HCT116 (cell line): ENCODE data around the gene CLEC3B. TPM values are rescaled to one million over a fixed set of nuclear protein-coding genes. Genes with fewer than 3 reads are reported as not detected.

ENCODE experiments used
- ATAC-seq: fragments of 200-7000 bp; cut with Tn5 transposase; 2 replicates; pipeline ENCODE4 v1.9.1; 2020; ENCODE audit warnings: mild to moderate bottlenecking, moderate library complexity
- BruUV-seq: library from RNA; stranded (reverse); fragments of 400-500 nt; replicated peaks from 2 replicates; lab custom pipeline; 2021; lab: Mats Ljungman, UMichigan
- CTCF ChIA-PET: fragments of 300-600 bp; sonication (Branson Sonifier 250); formaldehyde crosslinking; loops from one replicate; lab custom pipeline; 2021; ENCODE audit warnings: antibody characterized with exemption; lab: Charles Lee
- POLR2A ChIA-PET: fragments of 300-600, 350-600 bp; sonication (Branson Sonifier 250); formaldehyde crosslinking; loops from one replicate; lab custom pipeline; 2021; ENCODE audit warnings: antibody characterized with exemption; lab: Charles Lee
- RAD21 ChIA-PET, 2 experiments: fragments of 300-600 bp; sonication (Branson Sonifier 250); formaldehyde crosslinking; loops; one replicate each; lab custom pipeline; 2023; ENCODE audit warnings: low total read pairs in 2 of 2; ENCODE audit not compliant: uncharacterized antibody in 2 of 2, unreplicated experiment in 2 of 2, low non-redundant PET in 1 of 2; lab: Charles Lee
- DNase-seq: peaks from one replicate; pipeline ENCODE4 v3.0.0-alpha.2; 2010; ENCODE audit warnings: low read depth, low spot score
- H2AFZ ChIP-seq: fragments of 200-600 bp; shearing (Covaris generic), sonication (generic); 2 replicates; pipeline ENCODE4 v1.6.1; 2017; ENCODE audit warnings: low read depth, mixed run types, mixed read lengths, antibody characterized with exemption, low read length; ENCODE audit not compliant: poor library complexity, severe bottlenecking
- H3K27ac ChIP-seq: 2 replicates; pipeline ENCODE4 v1.5.1; 2012; ENCODE audit warnings: low read depth, low read length
- H3K27me3 ChIP-seq: fragments of 200-600 bp; sonication (generic); 2 replicates; pipeline ENCODE4 v1.6.1; 2016; ENCODE audit warnings: mixed run types, low read length, mixed read lengths; ENCODE audit not compliant: insufficient read depth
- H3K36me3 ChIP-seq, 2 experiments: fragments of 200-500 bp in 1 of 2; fragments of 200-600 bp in 1 of 2; sonication (Bioruptor generic) in 1 of 2; sonication (generic) in 1 of 2; 2 replicates each; pipeline versions ENCODE4 v1.5.1 to v1.6.1; 2014 to 2016; ENCODE audit warnings: low read length in 2 of 2, inconsistent platforms in 1 of 2, mixed read lengths in 1 of 2, mixed run types in 1 of 2; ENCODE audit not compliant: insufficient read depth in 2 of 2, control insufficient read depth in 1 of 2
- H3K4me1 ChIP-seq, 2 experiments: fragments of 200-600 bp in 1 of 2; sonication (generic) in 1 of 2; 2 replicates each; pipeline versions ENCODE4 v1.5.1 to v1.6.1; 2012 to 2017; ENCODE audit warnings: low read length in 2 of 2, inconsistent platforms in 1 of 2, mild to moderate bottlenecking in 1 of 2, mixed read lengths in 1 of 2, mixed run types in 1 of 2, moderate library complexity in 1 of 2; ENCODE audit not compliant: insufficient read depth in 2 of 2, control insufficient read depth in 1 of 2
- H3K4me2 ChIP-seq: fragments of 200-600 bp; sonication (generic); 2 replicates; pipeline ENCODE4 v1.6.1; 2017; ENCODE audit warnings: mixed run types, low read length, mixed read lengths
- H3K4me3 ChIP-seq, 2 experiments: fragments of 200-600 bp in 1 of 2; sonication (generic) in 1 of 2; replicated peaks in 1 of 2; 2 replicates each; pipeline ENCODE4 v1.5.1; 2011 to 2016; ENCODE audit warnings: low read length in 2 of 2, control low read depth in 1 of 2, low read depth in 1 of 2, mild to moderate bottlenecking in 1 of 2, mixed read lengths in 1 of 2, mixed run types in 1 of 2
- H3K79me2 ChIP-seq: fragments of 200-600 bp; sonication (generic); 2 replicates; pipeline ENCODE4 v1.6.1; 2017; ENCODE audit warnings: mild to moderate bottlenecking, mixed run types, low read length, moderate library complexity, mixed read lengths; ENCODE audit not compliant: insufficient read depth
- H3K9ac ChIP-seq: fragments of 200-600 bp; sonication (generic); 2 replicates; pipeline ENCODE4 v1.6.1; 2016; ENCODE audit warnings: low read length, mixed read lengths
- H3K9me2 ChIP-seq: fragments of 200-600 bp; sonication (generic), shearing (Covaris generic); 2 replicates; pipeline ENCODE4 v1.6.1; 2017; ENCODE audit warnings: mixed run types, mild to moderate bottlenecking, moderate library complexity; ENCODE audit not compliant: insufficient read depth
- H3K9me3 ChIP-seq, 2 experiments: fragments of 200-500 bp in 1 of 2; fragments of 200-600 bp in 1 of 2; sonication (Bioruptor generic) in 1 of 2; sonication (generic) in 1 of 2; 2 replicates each; pipeline ENCODE4 v1.6.1; 2014 to 2017; ENCODE audit warnings: low read length in 2 of 2, mixed read lengths in 2 of 2, inconsistent platforms in 1 of 2, low read depth in 1 of 2, mild to moderate bottlenecking in 1 of 2, mixed run types in 1 of 2, moderate library complexity in 1 of 2; ENCODE audit not compliant: control insufficient read depth in 1 of 2, insufficient read depth in 1 of 2
- H4K20me1 ChIP-seq: fragments of 200-600 bp; sonication (generic), shearing (Covaris generic); 2 replicates; pipeline ENCODE4 v1.6.1; 2017; ENCODE audit warnings: mixed run types, mild to moderate bottlenecking, moderate library complexity; ENCODE audit not compliant: insufficient read depth
- CBX3 ChIP-seq: IDR thresholded peaks from 2 replicates; pipeline ENCODE4 v1.6.1; 2012; ENCODE audit warnings: low read depth
- EGR1 ChIP-seq: IDR thresholded peaks from 2 replicates; pipeline ENCODE4 v1.6.1; 2012; ENCODE audit warnings: low read depth
- EZH2 ChIP-seq: fragments of 200-600 bp; sonication (generic); IDR thresholded peaks from 2 replicates; pipeline ENCODE4 v1.6.1; 2017; ENCODE audit warnings: antibody characterized with exemption, mixed run types
- POLR2AphosphoS5 ChIP-seq: IDR thresholded peaks from 2 replicates; pipeline ENCODE4 v1.6.1; 2011; ENCODE audit warnings: mild to moderate bottlenecking, low read depth, low read length, moderate library complexity
- SP1 ChIP-seq: IDR thresholded peaks from 2 replicates; pipeline ENCODE4 v1.6.1; 2012; ENCODE audit warnings: low read depth
- TCF7L2 ChIP-seq: IDR thresholded peaks from 2 replicates; pipeline ENCODE4 v1.7.0; 2011; ENCODE audit warnings: borderline replicate concordance, inconsistent platforms; ENCODE audit not compliant: insufficient read depth, insufficient read length; ENCODE audit errors: extremely low read depth
- YY1 ChIP-seq: IDR thresholded peaks from 2 replicates; pipeline ENCODE4 v1.6.1; 2011; ENCODE audit warnings: low read length, low read depth, moderate library complexity, mild to moderate bottlenecking; ENCODE audit not compliant: insufficient replicate concordance; ENCODE audit errors: extremely low read depth
- ZNF274 ChIP-seq: fragments of 200-500 bp; sonication (Bioruptor generic); IDR thresholded peaks from 2 replicates; pipeline ENCODE4 v1.6.1; 2014; ENCODE audit warnings: mild to moderate bottlenecking, low read depth, low read length, inconsistent platforms
- intact Hi-C: fragments of 100-400 bp; cut with micrococcal nuclease; formaldehyde crosslinking; loops from 2 replicates; pipeline ENCODE4 v1.10.0; 2022
- total RNA-seq: library from RNA; stranded (reverse); gene quantifications from one replicate; pipeline ENCODE4 v1.2.1, GENCODE V29; 2021; ENCODE audit not compliant: unreplicated experiment
- TF ChIP-seq, protein P1 (sequence below): IDR thresholded peaks from 2 replicates; pipeline ENCODE4 v1.6.1; 2011; ENCODE audit warnings: mild to moderate bottlenecking, low read length, moderate library complexity; ENCODE audit not compliant: insufficient replicate concordance; ENCODE audit errors: extremely low read depth

CLEC3B gene
- total RNA-seq, 1 experiment from 2014 or later = 0.57 TPM

DNA sequence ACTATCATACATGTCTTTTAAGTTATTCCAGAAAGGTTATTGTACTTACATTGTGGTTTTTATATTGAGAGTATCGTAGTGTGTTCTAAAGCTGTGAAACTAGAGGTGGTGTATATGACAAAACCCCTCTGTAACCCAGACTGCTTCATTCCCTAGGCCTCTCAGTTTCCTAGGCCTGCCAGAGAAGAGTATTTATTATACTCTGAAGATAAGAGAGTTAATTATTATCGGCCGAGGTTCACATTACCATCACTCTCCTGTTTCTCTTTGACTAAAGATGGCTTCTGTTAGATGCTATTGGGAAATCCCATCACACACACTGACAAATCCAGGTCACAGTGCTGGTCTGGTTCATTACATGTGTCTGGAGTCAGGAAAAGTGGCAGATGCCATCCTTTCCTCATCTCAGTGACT, 29.5 kb upstream of the CLEC3B start:
- H2AFZ ChIP-seq = no peak overlapping the region
- BruUV-seq = no TSS peak
- CTCF ChIA-PET = no interaction called here
- H3K9me3 ChIP-seq = no peaks in the 10 kb centered on the region
- H3K27me3 ChIP-seq = no peaks in the 10 kb centered on the region
- H4K20me1 ChIP-seq = no peaks in the 10 kb centered on the region; the same call in 1 of the 2 replicates
- no peak overlapping the region for H3K9ac ChIP-seq
- H3K79me2 ChIP-seq = peaks cover 44% of the 10 kb centered on the region
- H3K4me1 ChIP-seq = peaks cover 26 to 30% of the 10 kb centered on the region in 2 experiments
- no peaks in the 10 kb centered on the region for H3K9me2 ChIP-seq
- no peak for DNase-seq
- POLR2A ChIA-PET = no interaction called here
- intact Hi-C loops = loop anchor here (10.0 kb wide), 1 partner anchor 462 kb away; no protein-coding TSS in a partner anchor
- H3K4me3 ChIP-seq = no peak overlapping the region
- H3K27ac ChIP-seq = no peak overlapping the region
- H3K4me2 ChIP-seq = no peak overlapping the region
- RAD21 ChIA-PET = no interaction called here
- TF ChIP-seq CBX3 (no peak), EZH2 (no peak), TCF7L2 (no peak), ZNF274 (no peak), YY1 (no peak), EGR1 (no peak), POLR2AphosphoS5 (no peak), SP1 (no peak)
- TF ChIP-seq, protein P1, sequence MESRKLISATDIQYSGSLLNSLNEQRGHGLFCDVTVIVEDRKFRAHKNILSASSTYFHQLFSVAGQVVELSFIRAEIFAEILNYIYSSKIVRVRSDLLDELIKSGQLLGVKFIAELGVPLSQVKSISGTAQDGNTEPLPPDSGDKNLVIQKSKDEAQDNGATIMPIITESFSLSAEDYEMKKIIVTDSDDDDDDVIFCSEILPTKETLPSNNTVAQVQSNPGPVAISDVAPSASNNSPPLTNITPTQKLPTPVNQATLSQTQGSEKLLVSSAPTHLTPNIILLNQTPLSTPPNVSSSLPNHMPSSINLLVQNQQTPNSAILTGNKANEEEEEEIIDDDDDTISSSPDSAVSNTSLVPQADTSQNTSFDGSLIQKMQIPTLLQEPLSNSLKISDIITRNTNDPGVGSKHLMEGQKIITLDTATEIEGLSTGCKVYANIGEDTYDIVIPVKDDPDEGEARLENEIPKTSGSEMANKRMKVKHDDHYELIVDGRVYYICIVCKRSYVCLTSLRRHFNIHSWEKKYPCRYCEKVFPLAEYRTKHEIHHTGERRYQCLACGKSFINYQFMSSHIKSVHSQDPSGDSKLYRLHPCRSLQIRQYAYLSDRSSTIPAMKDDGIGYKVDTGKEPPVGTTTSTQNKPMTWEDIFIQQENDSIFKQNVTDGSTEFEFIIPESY = no peak
- TF ChIP-seq, all 23 proteins: peak for 0
- ATAC-seq = no peak
- H3K36me3 ChIP-seq = peaks cover 19 to 45% of the 10 kb centered on the region in 2 experiments; a peak in 3 of 4 replicates
